Skin epidermis (tissue), 12 donors: ENCODE results near the gene LYSMD2.

Source experiments
- H3K27ac ChIP-seq, 21 experiments: fragments of 200-600 bp; sonication (generic) in 11 of 21; one replicate each; pipeline ENCODE4 v1.5.0; 2020; ENCODE audit warnings: mild to moderate bottlenecking in 3 of 21, inconsistent platforms in 2 of 21, moderate library complexity in 2 of 21
- H3K4me3 ChIP-seq, 7 experiments: fragments of 200-600 bp; sonication (generic) in 2 of 7; one replicate each; pipeline ENCODE4 v1.5.0; 2020; ENCODE audit warnings: inconsistent platforms in 2 of 7, mild to moderate bottlenecking in 2 of 7, moderate library complexity in 1 of 7

The LYSMD2 gene

DNA sequence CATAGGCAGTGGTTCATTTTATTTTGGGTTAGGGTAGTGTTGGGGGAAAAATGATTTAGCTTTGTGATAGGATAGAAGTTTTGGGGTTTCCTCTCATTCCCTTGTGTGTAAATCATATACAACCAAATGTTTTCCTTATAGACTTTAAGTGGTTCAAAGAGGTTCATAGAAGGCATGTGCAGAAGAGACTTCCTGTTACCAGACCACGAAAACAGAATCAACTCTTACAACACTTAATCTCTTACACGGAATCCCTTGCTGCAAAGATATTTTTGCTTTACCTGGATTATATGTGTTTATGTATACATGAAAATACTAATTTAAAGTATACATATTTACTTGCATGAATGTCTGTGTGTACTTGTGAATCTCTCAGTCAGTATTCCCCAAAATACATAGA lies 16.8 kb upstream of the LYSMD2 start:
- H3K4me3 ChIP-seq = no peak overlapping the region
- H3K27ac ChIP-seq = no peak overlapping the region

DNA sequence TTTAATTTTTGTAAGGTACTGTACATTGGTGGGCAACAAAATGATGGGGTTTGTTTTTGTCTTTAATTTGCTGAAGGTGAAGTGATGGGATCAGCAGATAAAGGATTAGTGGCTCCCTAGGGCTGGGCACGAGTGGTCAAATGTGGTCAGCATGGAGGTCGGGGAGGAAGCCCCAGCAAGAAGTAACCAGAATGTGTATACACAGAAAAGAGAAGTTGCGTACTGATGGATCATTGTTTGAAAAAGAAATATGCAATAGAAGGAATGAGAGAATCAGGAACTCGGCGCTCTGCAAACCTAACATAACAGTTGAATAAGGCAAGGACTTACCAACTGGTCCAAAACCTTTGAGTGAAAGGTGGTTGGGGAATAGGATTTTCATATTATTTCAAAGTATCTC lies 15.4 kb upstream of the LYSMD2 start:
- H3K4me3 ChIP-seq = no peak overlapping the region
- H3K27ac ChIP-seq = no peak overlapping the region

- peak overlapping the region in 12 of 21 experiments; percentile 3 to 73 (median 47) for H3K27ac ChIP-seq
- peak overlapping the region; percentile 50 to 90 (median 58) for H3K4me3 ChIP-seq
These were observed 14.5 kb upstream of the LYSMD2 start for GRCh38 chr15:51751697-51752683.

DNA sequence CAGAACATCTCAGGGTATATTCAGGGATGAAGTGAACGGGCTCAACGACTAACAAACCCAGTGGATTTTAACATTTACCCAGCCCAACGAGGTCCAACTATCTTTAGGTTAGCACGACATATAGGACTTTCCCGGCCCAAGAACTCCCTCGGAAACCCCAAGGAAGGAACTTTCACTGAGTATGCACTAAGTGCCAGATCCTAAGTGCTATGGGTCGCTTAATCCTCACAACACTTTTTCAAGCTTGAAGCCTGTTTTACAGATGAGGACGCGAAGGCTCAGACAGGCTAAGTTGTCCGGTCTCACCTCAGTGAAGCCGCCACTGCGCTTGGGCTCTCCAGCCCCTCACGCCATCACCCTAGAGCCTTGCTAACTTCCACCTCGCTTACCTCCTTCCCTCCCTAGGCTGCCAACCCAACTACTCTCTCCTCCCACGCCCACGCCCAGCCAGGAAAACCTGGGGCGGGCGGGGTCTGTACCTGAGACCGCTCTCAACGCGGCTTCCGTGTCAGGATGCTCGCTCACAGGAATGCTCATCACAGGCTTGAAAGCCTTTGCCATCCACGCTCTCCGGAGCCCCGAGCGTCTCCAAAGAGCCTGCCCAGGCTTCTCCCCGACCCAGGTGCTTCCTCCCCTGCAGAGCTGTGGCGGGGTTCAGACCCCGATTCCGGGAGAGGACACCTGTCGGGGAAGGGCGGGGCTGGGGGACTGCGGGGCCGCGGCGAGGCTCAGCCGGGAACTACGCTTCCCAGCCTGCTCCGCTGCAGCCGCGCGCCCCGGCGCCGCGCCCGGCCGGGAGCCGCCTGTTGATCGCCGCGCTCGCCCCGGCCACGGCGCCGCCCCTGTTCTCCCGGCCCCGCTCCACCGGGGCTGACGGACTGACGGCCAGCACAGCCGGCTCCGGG lies 13.6 kb upstream of the LYSMD2 start, which contains the start of gene TMOD2:
Gene TMOD2, plus strand, starts transcription at position 806 of the 905 bp plus-strand sequence. CDS start 14,845 bp downstream, outside the sequence.
- Histone ChIP-seq H3K27ac (peak within 1 kb of the TSS in 13 of 21 experiments; percentile 3 to 73 (median 44)), H3K4me3 (peak within 1 kb of the TSS; percentile 50 to 90 (median 58))

- Histone ChIP-seq H3K4me3 (no peak overlapping the region), H3K27ac (no peak overlapping the region)
These were observed 12.7 kb upstream of the LYSMD2 start for GRCh38 chr15:51750186-51750585.

DNA sequence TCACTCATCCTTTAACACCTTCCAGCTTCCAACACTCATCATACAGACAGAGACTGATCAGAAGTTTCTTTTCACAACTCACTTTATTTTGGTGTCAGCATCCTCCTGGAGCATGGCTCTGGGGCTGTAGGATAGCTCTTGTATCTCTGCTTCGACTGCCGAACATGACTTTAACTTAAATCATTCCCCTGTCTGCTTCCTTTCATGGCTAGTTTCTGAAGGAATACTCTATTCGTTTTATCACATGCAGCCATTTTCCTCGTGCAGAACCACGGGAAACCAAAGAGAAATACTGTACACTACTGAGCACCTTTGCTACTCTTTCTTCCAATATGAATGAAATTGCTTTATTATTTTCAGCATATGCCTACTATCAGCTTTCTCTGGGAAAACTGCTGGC lies 11.9 kb upstream of the LYSMD2 start:
- Histone ChIP-seq H3K27ac (no peak overlapping the region), H3K4me3 (no peak overlapping the region)

DNA sequence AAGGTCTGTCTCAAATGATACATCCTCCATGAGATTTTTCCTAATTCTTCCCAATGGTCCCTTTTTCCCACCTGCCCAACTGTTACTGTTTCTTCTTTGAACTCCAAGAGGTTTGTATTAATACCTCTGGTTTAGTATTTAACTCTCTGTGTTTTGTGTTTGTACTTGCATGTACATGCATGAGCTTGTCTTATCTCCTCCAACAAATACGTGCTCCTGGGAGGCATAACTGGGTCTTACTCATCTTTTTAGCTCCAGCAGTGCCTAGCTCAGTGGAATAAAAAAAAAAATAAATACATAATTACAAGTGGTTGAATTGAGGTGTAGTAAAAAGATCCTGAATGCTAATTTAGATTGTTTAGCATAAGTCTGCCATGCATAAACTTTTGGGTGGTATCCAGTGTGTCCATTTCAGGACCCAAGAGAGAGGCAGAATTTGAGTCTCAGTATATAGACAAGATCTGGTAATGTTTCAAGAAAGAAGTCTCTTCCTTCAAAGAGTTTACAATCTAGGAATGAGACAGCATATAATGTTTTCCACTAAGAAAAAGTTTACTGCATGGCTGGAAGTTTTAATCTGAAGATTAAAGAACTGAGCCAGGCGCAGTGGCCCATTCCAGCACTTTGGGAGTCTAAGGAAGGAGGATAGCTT lies 1.7 kb upstream of the LYSMD2 start:
- H3K27ac ChIP-seq = no peak overlapping the region
- no peak overlapping the region for H3K4me3 ChIP-seq

GRCh38 chr15:51738553-51738952 lies 1.1 kb upstream of the LYSMD2 start:
- Histone ChIP-seq H3K27ac (peak overlapping the region in 8 of 21 experiments; percentile 66 to 98 (median 88)), H3K4me3 (no peak overlapping the region)

GRCh38 chr15:51736751-51737521 lies 519 bp downstream of the LYSMD2 start:
- Histone ChIP-seq H3K27ac (peak overlapping the region; percentile 61 to 98 (median 85)), H3K4me3 (peak overlapping the region; percentile 64 to 86 (median 78))

- peak overlapping the region in 7 of 21 experiments; percentile 8 to 98 (median 88) for H3K27ac ChIP-seq
- peak overlapping the region in 5 of 7 experiments; percentile 64 to 86 (median 80) for H3K4me3 ChIP-seq
These were observed 1.4 kb downstream of the LYSMD2 start for GRCh38 chr15:51736069-51736468.

- H3K4me3 ChIP-seq = no peak overlapping the region
These were observed 2.0 kb downstream of the LYSMD2 start for GRCh38 chr15:51735228-51736010.

DNA sequence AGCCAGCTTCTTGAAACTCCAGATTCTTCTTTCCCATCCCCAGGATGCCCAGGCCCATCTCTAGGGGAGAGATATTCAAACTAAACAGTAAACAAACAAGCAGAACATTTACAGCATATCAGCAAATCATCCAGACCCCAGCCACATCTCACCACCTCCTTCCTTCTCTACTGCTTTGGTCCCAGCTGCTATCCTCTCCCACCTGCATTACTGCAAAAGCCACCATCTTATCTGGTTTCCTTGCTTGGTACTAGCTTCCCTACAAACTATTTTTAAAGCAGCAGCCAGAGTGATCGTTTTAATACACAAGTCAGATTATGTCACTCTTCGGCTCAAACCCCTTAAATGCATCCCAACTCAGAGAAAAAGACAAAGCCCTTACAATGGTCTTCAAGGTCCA lies 4.8 kb downstream of the LYSMD2 start:
- Histone ChIP-seq H3K27ac (peak overlapping the region in 10 of 21 experiments; percentile 22 to 88 (median 58)), H3K4me3 (no peak overlapping the region)

More at GRCh38 chr15:51735228-51736010, 2.0 kb downstream of the LYSMD2 start:
- H3K27ac ChIP-seq = peak overlapping the region in 5 of 21 experiments; percentile 27 to 98 (median 86)

DNA sequence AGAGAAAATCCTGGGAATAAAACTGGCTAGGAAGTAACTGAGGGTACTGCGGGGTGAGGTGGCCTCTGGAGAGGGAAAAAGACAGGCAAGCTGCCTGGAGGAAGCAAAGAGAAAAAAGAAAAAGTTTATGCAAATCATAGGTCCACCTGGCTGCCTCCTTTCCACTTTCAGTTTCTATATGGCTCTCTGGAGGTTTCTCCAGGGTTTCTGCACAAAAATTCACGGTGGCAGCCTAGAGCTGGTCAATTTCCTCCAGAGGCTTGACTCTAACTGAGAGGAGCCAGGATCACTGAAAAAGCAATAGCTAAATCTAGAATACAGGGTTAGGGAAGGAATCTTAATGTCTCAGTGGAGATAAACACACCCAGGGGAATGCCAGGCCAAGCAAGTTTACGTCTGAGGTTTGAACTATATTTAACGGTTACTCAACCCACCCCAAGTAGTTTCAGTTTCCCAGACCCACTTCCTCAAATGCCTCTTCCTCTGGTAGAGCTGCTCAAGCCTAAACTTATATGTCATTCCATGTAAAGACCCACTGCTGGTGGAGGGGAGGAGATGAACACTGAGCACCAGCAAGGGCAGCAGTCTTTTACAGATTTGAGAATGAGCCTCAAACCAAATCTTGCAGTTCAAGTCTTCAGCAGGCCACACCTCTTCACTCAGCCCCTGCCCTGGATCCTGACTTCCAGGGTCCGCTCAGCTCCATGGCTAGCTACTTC lies 5.7 kb downstream of the LYSMD2 start:
- Histone ChIP-seq H3K27ac (peak overlapping the region in 20 of 21 experiments; percentile 14 to 88 (median 52)), H3K4me3 (peak overlapping the region in 6 of 7 experiments; percentile 2 to 22 (median 8))

- Histone ChIP-seq H3K4me3 (no peak overlapping the region), H3K27ac (no peak overlapping the region)
These were observed 10.1 kb downstream of the LYSMD2 start for GRCh38 chr15:51727141-51727897.

GRCh38 chr15:51726302-51727073 lies 11.0 kb downstream of the LYSMD2 start:
- no peak overlapping the region for H3K4me3 ChIP-seq
- no peak overlapping the region for H3K27ac ChIP-seq

DNA sequence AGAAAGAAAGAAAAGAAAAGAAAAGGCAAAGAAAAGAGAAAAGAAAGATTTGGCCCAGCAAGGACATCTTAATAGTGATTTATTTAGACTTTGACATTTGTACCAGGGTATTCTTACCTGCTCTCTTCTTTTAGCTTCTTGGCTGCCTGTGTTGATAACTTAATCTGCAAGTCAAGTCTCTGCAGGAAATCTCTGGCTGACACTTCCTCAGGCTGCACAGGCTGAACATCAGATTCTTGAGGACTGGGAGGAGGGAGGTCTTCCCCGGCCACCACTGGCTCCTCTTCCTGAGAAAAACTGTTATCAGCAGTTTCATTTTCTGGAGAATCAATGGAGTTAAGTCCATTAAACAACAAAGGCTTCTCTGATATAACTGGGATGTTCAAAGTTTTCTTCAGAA lies 12.8 kb downstream of the LYSMD2 start:
- H3K27ac ChIP-seq = peak overlapping the region in 1 of 21 experiments; percentile 2
- H3K4me3 ChIP-seq = no peak overlapping the region
